ENCODE data around the gene HES5.

HES5 gene

GRCh38 chr1:2514863-2515762, 14.9 kb downstream of the HES5 start:
- Histone ChIP-seq H3K4me3 (ENCODE audit: low read depth, low read length) (no peak overlapping the region), H3K36me3 (ENCODE audit: control insufficient read depth, insufficient read depth, low read length) (peaks cover 88% of the 10 kb centered on the region), H3K4me1 (ENCODE audit: control insufficient read depth, insufficient read depth, low read length) (no peaks in the 10 kb centered on the region), H3K9ac (ENCODE audit: low read depth, low read length) (no peak overlapping the region), H3K9me3 (ENCODE audit: control insufficient read depth, insufficient read depth, low read length) (no peaks in the 10 kb centered on the region), H3K27me3 (ENCODE audit: control insufficient read depth, insufficient read depth, low read length) (no peaks in the 10 kb centered on the region)

- Histone ChIP-seq H3K4me3 (ENCODE audit: low read depth, low read length) (no peak overlapping the region), H3K4me1 (ENCODE audit: control insufficient read depth, insufficient read depth, low read length) (no peaks in the 10 kb centered on the region), H3K9ac (ENCODE audit: low read depth, low read length) (no peak overlapping the region), H3K27me3 (ENCODE audit: control insufficient read depth, insufficient read depth, low read length) (no peaks in the 10 kb centered on the region), H3K9me3 (ENCODE audit: control insufficient read depth, insufficient read depth, low read length) (no peaks in the 10 kb centered on the region), H3K36me3 (ENCODE audit: control insufficient read depth, insufficient read depth, low read length) (peaks cover 87% of the 10 kb centered on the region)
Observed at GRCh38 chr1:2513939-2514652, 16.0 kb downstream of the HES5 start.

- Histone ChIP-seq H3K9me3 (ENCODE audit: control insufficient read depth, insufficient read depth, low read length) (no peaks in the 10 kb centered on the region), H3K9ac (ENCODE audit: low read depth, low read length) (no peak overlapping the region), H3K4me3 (ENCODE audit: low read depth, low read length) (no peak overlapping the region), H3K27me3 (ENCODE audit: control insufficient read depth, insufficient read depth, low read length) (no peaks in the 10 kb centered on the region), H3K4me1 (ENCODE audit: control insufficient read depth, insufficient read depth, low read length) (no peaks in the 10 kb centered on the region), H3K36me3 (ENCODE audit: control insufficient read depth, insufficient read depth, low read length) (peaks cover 84% of the 10 kb centered on the region)
Observed at GRCh38 chr1:2512862-2513421, 17.1 kb downstream of the HES5 start.

- peaks cover 67% of the 10 kb centered on the region for H3K36me3 ChIP-seq (ENCODE audit: control insufficient read depth, insufficient read depth, low read length)
Observed at GRCh38 chr1:2510366-2511155, 19.5 kb downstream of the HES5 start.

GRCh38 chr1:2509589-2509988, 20.5 kb downstream of the HES5 start:
- peaks cover 59% of the 10 kb centered on the region for H3K36me3 ChIP-seq (ENCODE audit: control insufficient read depth, insufficient read depth, low read length)
- H3K9ac ChIP-seq (ENCODE audit: low read depth, low read length) = no peak overlapping the region
- no peaks in the 10 kb centered on the region for H3K27me3 ChIP-seq (ENCODE audit: control insufficient read depth, insufficient read depth, low read length)
- H3K4me1 ChIP-seq (ENCODE audit: control insufficient read depth, insufficient read depth, low read length) = no peaks in the 10 kb centered on the region
- no peaks in the 10 kb centered on the region for H3K9me3 ChIP-seq (ENCODE audit: control insufficient read depth, insufficient read depth, low read length)
- no peak overlapping the region for H3K4me3 ChIP-seq (ENCODE audit: low read depth, low read length)

More at GRCh38 chr1:2510366-2511155, 19.5 kb downstream of the HES5 start:
- Histone ChIP-seq H3K27me3 (ENCODE audit: control insufficient read depth, insufficient read depth, low read length) (no peaks in the 10 kb centered on the region), H3K4me3 (ENCODE audit: low read depth, low read length) (no peak overlapping the region), H3K4me1 (ENCODE audit: control insufficient read depth, insufficient read depth, low read length) (no peaks in the 10 kb centered on the region), H3K9me3 (ENCODE audit: control insufficient read depth, insufficient read depth, low read length) (no peaks in the 10 kb centered on the region), H3K9ac (ENCODE audit: low read depth, low read length) (no peak overlapping the region)

GRCh38 chr1:2508751-2509150, 21.3 kb downstream of the HES5 start:
- H3K4me3 ChIP-seq (ENCODE audit: low read depth, low read length) = no peak overlapping the region
- H3K9ac ChIP-seq (ENCODE audit: low read depth, low read length) = no peak overlapping the region
- no peaks in the 10 kb centered on the region for H3K27me3 ChIP-seq (ENCODE audit: control insufficient read depth, insufficient read depth, low read length)
- H3K9me3 ChIP-seq (ENCODE audit: control insufficient read depth, insufficient read depth, low read length) = no peaks in the 10 kb centered on the region
- no peaks in the 10 kb centered on the region for H3K4me1 ChIP-seq (ENCODE audit: control insufficient read depth, insufficient read depth, low read length)
- H3K36me3 ChIP-seq (ENCODE audit: control insufficient read depth, insufficient read depth, low read length) = peaks cover 53% of the 10 kb centered on the region

- H3K27me3 ChIP-seq (ENCODE audit: control insufficient read depth, insufficient read depth, low read length) = no peaks in the 10 kb centered on the region
- no peak overlapping the region for H3K4me3 ChIP-seq (ENCODE audit: low read depth, low read length)
- H3K36me3 ChIP-seq (ENCODE audit: control insufficient read depth, insufficient read depth, low read length) = peaks cover 47% of the 10 kb centered on the region
- no peak overlapping the region for H3K9ac ChIP-seq (ENCODE audit: low read depth, low read length)
- H3K9me3 ChIP-seq (ENCODE audit: control insufficient read depth, insufficient read depth, low read length) = no peaks in the 10 kb centered on the region
- no peaks in the 10 kb centered on the region for H3K4me1 ChIP-seq (ENCODE audit: control insufficient read depth, insufficient read depth, low read length)
Observed at GRCh38 chr1:2508180-2508579, 21.9 kb downstream of the HES5 start.

- Histone ChIP-seq H3K4me3 (ENCODE audit: low read depth, low read length) (no peak overlapping the region), H3K9ac (ENCODE audit: low read depth, low read length) (no peak overlapping the region), H3K27me3 (ENCODE audit: control insufficient read depth, insufficient read depth, low read length) (no peaks in the 10 kb centered on the region), H3K4me1 (ENCODE audit: control insufficient read depth, insufficient read depth, low read length) (no peaks in the 10 kb centered on the region), H3K36me3 (ENCODE audit: control insufficient read depth, insufficient read depth, low read length) (peaks cover 43% of the 10 kb centered on the region), H3K9me3 (ENCODE audit: control insufficient read depth, insufficient read depth, low read length) (no peaks in the 10 kb centered on the region)
Observed at GRCh38 chr1:2507744-2508155, 22.3 kb downstream of the HES5 start.

- H3K4me3 ChIP-seq (ENCODE audit: low read depth, low read length) = no peak overlapping the region
- H3K27me3 ChIP-seq (ENCODE audit: control insufficient read depth, insufficient read depth, low read length) = no peaks in the 10 kb centered on the region
- H3K4me1 ChIP-seq (ENCODE audit: control insufficient read depth, insufficient read depth, low read length) = no peaks in the 10 kb centered on the region
- H3K36me3 ChIP-seq (ENCODE audit: control insufficient read depth, insufficient read depth, low read length) = peaks cover 38% of the 10 kb centered on the region
- no peak overlapping the region for H3K9ac ChIP-seq (ENCODE audit: low read depth, low read length)
- no peaks in the 10 kb centered on the region for H3K9me3 ChIP-seq (ENCODE audit: control insufficient read depth, insufficient read depth, low read length)
Observed at GRCh38 chr1:2506901-2507565, 23.0 kb downstream of the HES5 start.

GRCh38 chr1:2506007-2506860, 23.8 kb downstream of the HES5 start:
- Histone ChIP-seq H3K4me1 (ENCODE audit: control insufficient read depth, insufficient read depth, low read length) (no peaks in the 10 kb centered on the region), H3K27me3 (ENCODE audit: control insufficient read depth, insufficient read depth, low read length) (no peaks in the 10 kb centered on the region), H3K9me3 (ENCODE audit: control insufficient read depth, insufficient read depth, low read length) (no peaks in the 10 kb centered on the region), H3K9ac (ENCODE audit: low read depth, low read length) (no peak overlapping the region), H3K4me3 (ENCODE audit: low read depth, low read length) (no peak overlapping the region), H3K36me3 (ENCODE audit: control insufficient read depth, insufficient read depth, low read length) (peaks cover 30% of the 10 kb centered on the region)
